ENCODE measurements around the gene BRD7.

Gene BRD7

DNA sequence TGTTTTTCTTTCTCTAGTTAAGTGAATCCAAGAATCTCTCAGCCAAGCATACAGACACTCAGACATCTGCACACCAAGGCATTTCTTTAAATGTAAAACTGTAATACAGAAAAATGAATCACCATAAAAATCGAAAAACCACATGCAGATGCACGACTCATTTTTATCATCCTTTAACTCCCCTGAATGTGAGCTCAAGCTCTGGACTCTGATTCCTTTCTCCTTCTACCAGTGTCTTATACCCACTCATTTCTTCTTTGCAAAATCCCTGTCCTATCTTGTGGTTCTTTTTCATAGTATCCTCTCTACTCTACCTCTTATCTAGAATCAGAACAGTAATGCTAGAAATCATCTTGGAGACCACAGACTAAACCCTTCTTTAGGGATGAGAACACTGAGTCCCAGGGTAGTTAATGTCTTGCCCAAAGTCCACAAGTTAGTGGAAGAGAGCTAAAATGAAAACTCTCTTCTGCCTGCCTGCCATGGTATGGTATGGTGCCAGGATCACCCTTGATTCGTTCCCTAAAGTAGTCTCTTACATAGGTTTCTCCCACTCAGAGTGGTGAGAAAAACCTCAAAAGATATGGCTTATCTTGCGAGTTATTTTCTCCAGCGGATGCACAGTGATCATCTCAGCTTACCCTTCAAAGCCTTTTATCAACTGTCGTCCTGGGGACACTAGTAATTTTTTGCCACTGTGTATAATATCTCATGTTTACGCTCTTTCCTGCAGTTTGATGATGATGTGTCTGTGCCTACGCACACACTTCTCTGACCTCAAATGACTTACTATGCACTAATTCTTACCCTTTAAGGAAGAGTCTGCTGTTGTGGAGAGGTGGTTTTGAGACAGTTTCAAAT, 30.2 kb downstream of the BRD7 start:
- no peaks in the 10 kb centered on the region for H3K27me3 ChIP-seq (ENCODE audit: insufficient read depth, insufficient read length)
- no peak overlapping the region for H3K4me3 ChIP-seq (ENCODE audit: insufficient read length, low read depth)
- peaks cover 2% of the 10 kb centered on the region for H3K4me1 ChIP-seq (ENCODE audit: insufficient read depth, insufficient read length)
- H3K36me3 ChIP-seq (ENCODE audit: insufficient read depth, insufficient read length, low read length), result peaks cover 76% of the 10 kb centered on the region
- TF ChIP-seq ZNF274 (IDR thresholded peaks at IDR 0.05; ENCODE audit: low read depth, low read length), result no peak
- TF ChIP-seq SUZ12 (IDR thresholded peaks at IDR 0.05; ENCODE audit: extremely low read depth, insufficient read depth, insufficient read length), result no peak
- no peak for TF ChIP-seq YY1 (IDR thresholded peaks at IDR 0.05; ENCODE audit: insufficient read depth, insufficient read length)
- no peak overlapping the region for H3K9ac ChIP-seq (ENCODE audit: insufficient read length, low read depth)
- H3K9me3 ChIP-seq (ENCODE audit: insufficient read depth, low read length), result no peaks in the 10 kb centered on the region
- DNase-seq (ENCODE audit: low read depth, low spot score), result no peak

DNA sequence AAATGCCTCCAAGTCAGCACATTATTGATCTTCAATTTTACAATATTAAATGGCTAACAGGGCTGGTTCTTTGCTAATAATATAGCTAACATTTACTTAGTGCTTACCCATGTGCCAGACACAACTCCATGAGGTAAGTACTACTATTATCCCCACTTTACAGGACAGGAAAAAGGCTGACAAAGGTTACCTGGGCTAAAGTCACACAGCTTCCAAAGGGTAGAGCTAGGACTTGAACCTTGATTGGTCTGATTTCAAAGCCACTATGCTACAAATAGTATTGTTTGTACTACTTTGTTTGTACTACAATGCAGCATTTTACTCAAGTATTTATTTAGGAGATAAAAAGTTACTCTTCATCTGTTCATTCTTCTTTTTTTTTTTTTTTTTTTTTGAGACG, 31.9 kb downstream of the BRD7 start:
- no peaks in the 10 kb centered on the region for H3K9me3 ChIP-seq (ENCODE audit: insufficient read depth, low read length)
- H3K36me3 ChIP-seq (ENCODE audit: insufficient read depth, insufficient read length, low read length), result peaks cover 71% of the 10 kb centered on the region
- no peaks in the 10 kb centered on the region for H3K27me3 ChIP-seq (ENCODE audit: insufficient read depth, insufficient read length)
- TF ChIP-seq YY1 (IDR thresholded peaks at IDR 0.05; ENCODE audit: insufficient read depth, insufficient read length) (no peak), SUZ12 (IDR thresholded peaks at IDR 0.05; ENCODE audit: extremely low read depth, insufficient read depth, insufficient read length) (no peak), ZNF274 (IDR thresholded peaks at IDR 0.05; ENCODE audit: low read depth, low read length) (no peak)
- no peak overlapping the region for H3K9ac ChIP-seq (ENCODE audit: insufficient read length, low read depth)
- no peak for DNase-seq (ENCODE audit: low read depth, low spot score)
- no peaks in the 10 kb centered on the region for H3K4me1 ChIP-seq (ENCODE audit: insufficient read depth, insufficient read length)
- H3K4me3 ChIP-seq (ENCODE audit: insufficient read length, low read depth), result no peak overlapping the region

DNA sequence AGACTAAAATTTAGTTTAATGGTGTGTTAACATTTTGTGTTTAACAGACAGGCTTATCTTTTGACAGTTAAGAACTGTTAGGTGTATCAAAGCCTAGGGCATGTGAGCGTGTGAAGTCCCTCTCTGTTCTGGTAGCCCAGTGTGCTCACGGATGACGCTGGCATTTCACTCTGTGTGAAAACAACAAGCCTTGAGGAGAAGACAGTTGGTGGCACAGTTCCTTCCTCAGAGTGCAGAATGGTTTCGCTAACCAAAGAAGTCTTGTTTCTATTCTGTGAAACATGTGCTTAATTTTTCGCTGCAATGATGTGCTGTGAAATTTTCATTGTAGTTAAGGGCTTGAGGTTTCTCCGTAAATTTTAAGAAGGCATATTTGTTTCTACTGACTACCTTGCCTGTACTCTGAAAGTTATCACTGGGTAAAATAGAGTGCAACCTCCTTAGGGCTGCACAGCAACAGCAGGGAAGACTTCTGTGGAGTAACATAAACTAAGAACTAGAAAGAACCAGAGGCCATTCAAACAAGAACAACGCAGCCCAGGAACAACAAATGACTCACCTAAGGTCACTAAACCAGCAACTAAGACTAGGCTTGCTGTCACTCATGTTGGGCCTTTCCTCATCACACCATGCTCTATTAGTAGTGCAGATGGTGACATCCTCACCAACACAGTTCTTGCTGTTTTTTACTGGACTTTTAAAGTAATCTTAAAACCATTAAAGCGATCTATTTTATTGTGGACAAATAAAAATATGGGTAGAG, 33.4 kb downstream of the BRD7 start:
- H3K36me3 ChIP-seq (ENCODE audit: insufficient read depth, insufficient read length, low read length), result peaks cover 58% of the 10 kb centered on the region
- TF ChIP-seq YY1 (IDR thresholded peaks at IDR 0.05; ENCODE audit: insufficient read depth, insufficient read length) (no peak), SUZ12 (IDR thresholded peaks at IDR 0.05; ENCODE audit: extremely low read depth, insufficient read depth, insufficient read length) (no peak), ZNF274 (IDR thresholded peaks at IDR 0.05; ENCODE audit: low read depth, low read length) (no peak)
- H3K9me3 ChIP-seq (ENCODE audit: insufficient read depth, low read length), result no peaks in the 10 kb centered on the region
- H3K9ac ChIP-seq (ENCODE audit: insufficient read length, low read depth), result no peak overlapping the region
- no peak for DNase-seq (ENCODE audit: low read depth, low spot score)
- H3K4me1 ChIP-seq (ENCODE audit: insufficient read depth, insufficient read length), result no peaks in the 10 kb centered on the region
- H3K4me3 ChIP-seq (ENCODE audit: insufficient read length, low read depth), result no peak overlapping the region
- no peaks in the 10 kb centered on the region for H3K27me3 ChIP-seq (ENCODE audit: insufficient read depth, insufficient read length)

DNA sequence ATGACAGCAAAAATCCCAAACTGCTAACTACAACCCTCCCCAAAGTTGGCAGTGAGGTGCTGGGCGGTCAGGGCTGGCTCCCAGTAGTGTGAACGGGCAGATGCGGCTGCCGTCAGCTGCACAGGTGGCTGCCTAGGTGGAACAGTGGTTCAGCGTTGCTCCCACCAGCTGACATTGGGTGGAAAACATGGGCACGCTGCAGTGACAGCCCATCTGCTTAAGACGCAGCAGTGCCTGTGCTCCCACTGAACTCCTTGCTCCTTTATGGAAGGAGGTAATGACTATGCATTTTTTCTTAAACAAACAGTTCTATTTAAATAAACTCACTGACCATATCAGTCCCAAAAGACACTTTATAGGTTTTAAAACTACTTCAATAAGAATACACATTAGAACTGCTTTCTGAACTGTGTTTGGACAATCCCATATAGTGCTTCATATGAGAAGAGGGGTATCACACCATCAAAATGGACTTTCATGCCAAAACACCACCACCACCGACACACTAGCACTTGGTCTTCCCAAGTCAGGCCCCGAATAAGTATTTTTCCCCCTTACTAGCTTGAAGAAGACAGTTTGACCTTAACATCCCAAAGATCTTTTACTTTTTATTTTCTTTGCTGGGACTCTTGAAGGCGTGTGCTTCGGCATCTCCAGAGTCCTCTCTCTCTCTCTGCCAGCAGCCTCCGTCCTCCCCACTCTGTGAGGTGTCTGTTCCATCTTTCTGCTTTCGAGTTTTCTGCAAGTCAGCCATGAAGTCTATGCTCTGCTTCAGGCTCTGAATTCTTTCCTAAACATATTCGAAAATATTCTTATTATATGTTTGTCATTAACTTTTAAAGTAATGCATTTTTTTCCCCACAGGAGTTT, 34.4 kb downstream of the BRD7 start:
- H3K9me3 ChIP-seq (ENCODE audit: insufficient read depth, low read length), result no peaks in the 10 kb centered on the region
- H3K36me3 ChIP-seq (ENCODE audit: insufficient read depth, insufficient read length, low read length), result peaks cover 50% of the 10 kb centered on the region
- H3K9ac ChIP-seq (ENCODE audit: insufficient read length, low read depth), result no peak overlapping the region
- no peak overlapping the region for H3K4me3 ChIP-seq (ENCODE audit: insufficient read length, low read depth)
- H3K27me3 ChIP-seq (ENCODE audit: insufficient read depth, insufficient read length), result no peaks in the 10 kb centered on the region
- H3K4me1 ChIP-seq (ENCODE audit: insufficient read depth, insufficient read length), result no peaks in the 10 kb centered on the region
- DNase-seq (ENCODE audit: low read depth, low spot score), result no peak
- no peak for TF ChIP-seq ZNF274 (IDR thresholded peaks at IDR 0.05; ENCODE audit: low read depth, low read length)
- TF ChIP-seq YY1 (IDR thresholded peaks at IDR 0.05; ENCODE audit: insufficient read depth, insufficient read length), result no peak
- TF ChIP-seq SUZ12 (IDR thresholded peaks at IDR 0.05; ENCODE audit: extremely low read depth, insufficient read depth, insufficient read length), result no peak

- H3K4me1 ChIP-seq (ENCODE audit: insufficient read depth, insufficient read length), result no peaks in the 10 kb centered on the region
- TF ChIP-seq ZNF274 (IDR thresholded peaks at IDR 0.05; ENCODE audit: low read depth, low read length), result no peak
- no peak for TF ChIP-seq SUZ12 (IDR thresholded peaks at IDR 0.05; ENCODE audit: extremely low read depth, insufficient read depth, insufficient read length)
- no peak overlapping the region for H3K4me3 ChIP-seq (ENCODE audit: insufficient read length, low read depth)
- no peak for DNase-seq (ENCODE audit: low read depth, low spot score)
- no peaks in the 10 kb centered on the region for H3K9me3 ChIP-seq (ENCODE audit: insufficient read depth, low read length)
- H3K27me3 ChIP-seq (ENCODE audit: insufficient read depth, insufficient read length), result no peaks in the 10 kb centered on the region
- H3K9ac ChIP-seq (ENCODE audit: insufficient read length, low read depth), result no peak overlapping the region
- peaks cover 46% of the 10 kb centered on the region for H3K36me3 ChIP-seq (ENCODE audit: insufficient read depth, insufficient read length, low read length)
Observed at GRCh38 chr16:50332599-50332998, 36.2 kb downstream of the BRD7 start.

DNA sequence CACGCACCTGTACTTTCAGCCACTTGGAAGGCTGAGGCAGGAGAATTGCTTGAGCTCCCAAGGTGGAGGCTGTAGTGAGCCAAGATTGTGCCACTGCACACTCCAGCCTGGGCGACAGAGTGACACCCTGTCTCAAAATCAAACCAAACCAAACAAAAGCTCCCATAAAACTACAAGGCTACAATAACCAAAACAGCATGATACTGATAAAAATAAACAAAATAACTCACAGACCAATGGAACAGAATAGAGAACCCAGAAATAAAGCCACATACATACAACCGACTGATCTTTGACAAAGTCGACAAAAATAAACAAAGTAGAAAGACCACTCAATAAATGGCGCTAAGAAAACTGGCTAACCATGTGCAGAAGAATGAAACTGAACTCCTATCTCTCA, 37.2 kb downstream of the BRD7 start:
- no peaks in the 10 kb centered on the region for H3K9me3 ChIP-seq (ENCODE audit: insufficient read depth, low read length)
- H3K27me3 ChIP-seq (ENCODE audit: insufficient read depth, insufficient read length), result no peaks in the 10 kb centered on the region
- TF ChIP-seq SUZ12 (IDR thresholded peaks at IDR 0.05; ENCODE audit: extremely low read depth, insufficient read depth, insufficient read length), result no peak
- no peak for TF ChIP-seq YY1 (IDR thresholded peaks at IDR 0.05; ENCODE audit: insufficient read depth, insufficient read length)
- TF ChIP-seq ZNF274 (IDR thresholded peaks at IDR 0.05; ENCODE audit: low read depth, low read length), result no peak
- no peaks in the 10 kb centered on the region for H3K4me1 ChIP-seq (ENCODE audit: insufficient read depth, insufficient read length)
- DNase-seq (ENCODE audit: low read depth, low spot score), result no peak
- H3K36me3 ChIP-seq (ENCODE audit: insufficient read depth, insufficient read length, low read length), result peaks cover 52% of the 10 kb centered on the region
- no peak overlapping the region for H3K4me3 ChIP-seq (ENCODE audit: insufficient read length, low read depth)
- no peak overlapping the region for H3K9ac ChIP-seq (ENCODE audit: insufficient read length, low read depth)

Data from NT2/D1 (cell line).